GM12878 (cell line): ENCODE results near the gene LHX2. TPM values are rescaled to one million over a fixed set of nuclear protein-coding genes. Genes with fewer than 3 reads are reported as not detected.

Experiments
- BACH1 ChIP-seq: fragments of 450-650 bp; IDR thresholded peaks from 2 replicates; pipeline ENCODE4 v1.6.1; 2017; ENCODE audit warnings: mild to moderate bottlenecking, borderline replicate concordance
- BCL11A ChIP-seq: IDR thresholded peaks from 2 replicates; pipeline ENCODE4 v1.6.1; 2011; ENCODE audit warnings: low read depth, low read length
- BCL3 ChIP-seq: IDR thresholded peaks from 2 replicates; pipeline ENCODE4 v1.6.1; 2011; ENCODE audit warnings: borderline replicate concordance, low read depth, mild to moderate bottlenecking, moderate library complexity, low read length; ENCODE audit not compliant: insufficient read depth, poor library complexity, severe bottlenecking
- CBFB ChIP-seq: IDR thresholded peaks from 2 replicates; pipeline ENCODE4 v1.6.1; 2016; ENCODE audit warnings: antibody characterized with exemption, low read depth
- CEBPZ ChIP-seq: fragments of 150-350 bp; IDR thresholded peaks from 2 replicates; pipeline ENCODE4 v1.6.1; 2016; ENCODE audit warnings: low read depth, low read length
- CHD2 ChIP-seq: IDR thresholded peaks from 2 replicates; pipeline ENCODE4 v1.6.1; 2011; ENCODE audit warnings: low read depth, low read length, improper control_type of control experiment, borderline replicate concordance
- E2F4 ChIP-seq: IDR thresholded peaks from 2 replicates; pipeline ENCODE4 v1.6.1; 2012; ENCODE audit warnings: low read depth, low read length, improper control_type of control experiment
- HCFC1 ChIP-seq: fragments of 150-350 bp; IDR thresholded peaks from 2 replicates; pipeline ENCODE4 v1.6.1; 2014; ENCODE audit warnings: low read length
- NRF1 ChIP-seq: conservative IDR thresholded peaks from 2 replicates; pipeline ENCODE4 v1.6.1; 2011; ENCODE audit warnings: mild to moderate bottlenecking, low read depth, low read length, improper control_type of control experiment
- PKNOX1 ChIP-seq: fragments of 450-650 bp; IDR thresholded peaks from 2 replicates; pipeline ENCODE4 v1.6.1; 2016; ENCODE audit warnings: mild to moderate bottlenecking
- SMAD5 ChIP-seq: IDR thresholded peaks from 2 replicates; pipeline ENCODE4 v1.6.1; 2016; ENCODE audit warnings: antibody characterized with exemption, low read depth
- STAT1 ChIP-seq: fragments of 450-650 bp; conservative IDR thresholded peaks from 2 replicates; pipeline ENCODE4 v1.6.1; 2014; ENCODE audit warnings: antibody characterized with exemption, mild to moderate bottlenecking
- TCF3 ChIP-seq: IDR thresholded peaks from 2 replicates; pipeline ENCODE4 v1.6.1; 2012; ENCODE audit warnings: low read depth, mild to moderate bottlenecking, low read length, borderline replicate concordance; ENCODE audit not compliant: insufficient read depth
- ZBTB4 ChIP-seq: fragments of 450-650 bp; formaldehyde crosslinking; IDR thresholded peaks from 2 replicates; pipeline ENCODE4 v1.4.0; 2022; ENCODE audit warnings: mild to moderate bottlenecking, moderate library complexity
- ZNF687 ChIP-seq: fragments of 450-650 bp; IDR thresholded peaks from 2 replicates; pipeline ENCODE4 v1.6.1; 2017; ENCODE audit warnings: mild to moderate bottlenecking, moderate library complexity
- polyA plus RNA-seq, 11 experiments: library from polyadenylated mRNA; depleted of rRNA in 4 of 11; unstranded in 6 of 11; stranded (reverse) in 5 of 11; fragments of >200 nt; fragmentation: Nextera tagmentation in 4 of 11; fragmentation: Illumina TruSeq in 1 of 11; extraction: Ambion mirVana in 4 of 11; extraction: Trizol in 1 of 11; gene quantifications; 1 replicate in 1 of 11; 2 replicates in 10 of 11; pipeline versions ENCODE4 v1.2.1 to v1.2.3, GENCODE V29; 2011 to 2016; ENCODE audit warnings: inconsistent platforms in 2 of 11, missing spikeins in 2 of 11, low read depth in 1 of 11
- total RNA-seq, 4 experiments: library from RNA; depleted of rRNA in 3 of 4; stranded (reverse); fragments of >200 nt in 3 of 4; fragmentation: Illumina TruSeq in 1 of 4; extraction: Trizol in 1 of 4; gene quantifications; 2 replicates each; pipeline versions ENCODE4 v1.2.1 to v1.2.3, GENCODE V29; 2013 to 2021

The LHX2 gene
- total and polyA plus RNA-seq, 10 of the 15 experiments (the other 5 are each of a cell fraction or from before 2014, with no cell fraction given): 0.82 to 69.8 (median 5.3) TPM

GRCh38 chr9:124054582-124055227, 43.1 kb downstream of the LHX2 start (continued):
- TF ChIP-seq BCL3: peak; percentile 89
- no peak for TF ChIP-seq E2F4
- TF ChIP-seq NRF1: no peak
- TF ChIP-seq SMAD5: no peak
- peak; percentile 77; the same call in 1 of the 2 replicates for TF ChIP-seq BACH1
- TF ChIP-seq CEBPZ: no peak
- peak; percentile 89 for TF ChIP-seq BCL11A
- no peak for TF ChIP-seq CHD2
- TF ChIP-seq HCFC1: no peak
- TF ChIP-seq PKNOX1: peak; percentile 13; the same call in 1 of the 2 replicates
- no peak for TF ChIP-seq STAT1
- no peak for TF ChIP-seq TCF3
- TF ChIP-seq CBFB: peak; percentile 100
- no peak for TF ChIP-seq ZBTB4 (CRISPR knock-in tag)
- no peak for TF ChIP-seq ZNF687
